Type B pancreatic cell (in vitro differentiated cells): ENCODE data around the gene PTPRT. TPM values are rescaled to one million over a fixed set of nuclear protein-coding genes. Genes with fewer than 3 reads are reported as not detected.

Source experiments
- DNase-seq: peaks from one replicate; pipeline ENCODE4 v3.0.0; 2021; ENCODE audit warnings: mixed read lengths; ENCODE audit not compliant: unreplicated experiment; ENCODE audit errors: extremely low spot score
- H3K27ac Mint-ChIP-seq: 2 replicates; pipeline ENCODE4 v1.8.0; 2021; ENCODE audit warnings: mild to moderate bottlenecking, mixed read lengths
- H3K27me3 Mint-ChIP-seq: 2 replicates; pipeline ENCODE4 v1.8.0; 2021; ENCODE audit warnings: mixed read lengths
- H3K36me3 Mint-ChIP-seq: 2 replicates; pipeline ENCODE4 v1.8.0; 2021; ENCODE audit warnings: mixed read lengths
- H3K4me1 Mint-ChIP-seq: one replicate; pipeline ENCODE4 v1.8.0; 2021; ENCODE audit warnings: mixed read lengths; ENCODE audit not compliant: unreplicated experiment
- H3K4me3 Mint-ChIP-seq: 2 replicates; pipeline ENCODE4 v1.8.0; 2021; ENCODE audit warnings: mild to moderate bottlenecking, mixed read lengths
- H3K9me3 Mint-ChIP-seq: 2 replicates; pipeline ENCODE4 v1.8.0; 2021; ENCODE audit warnings: mixed read lengths
- total RNA-seq: library from RNA; stranded (reverse); gene quantifications from 2 replicates; pipeline ENCODE4 v1.2.1, GENCODE V29; 2021; ENCODE audit warnings: low replicate concordance
- TF ChIP-seq, protein P1 (sequence below): fragments of 200-600 bp; sonication (generic); conservative IDR thresholded peaks from 2 replicates; pipeline ENCODE4 v1.5.0; 2021; ENCODE audit warnings: antibody characterized with exemption, mild to moderate bottlenecking

The PTPRT gene
- total RNA-seq, 1 donor from 2014 or later, result 7.0 TPM

GRCh38 chr20:42588847-42589246 is 600.9 kb downstream of the PTPRT start:
- TF ChIP-seq, protein P1, sequence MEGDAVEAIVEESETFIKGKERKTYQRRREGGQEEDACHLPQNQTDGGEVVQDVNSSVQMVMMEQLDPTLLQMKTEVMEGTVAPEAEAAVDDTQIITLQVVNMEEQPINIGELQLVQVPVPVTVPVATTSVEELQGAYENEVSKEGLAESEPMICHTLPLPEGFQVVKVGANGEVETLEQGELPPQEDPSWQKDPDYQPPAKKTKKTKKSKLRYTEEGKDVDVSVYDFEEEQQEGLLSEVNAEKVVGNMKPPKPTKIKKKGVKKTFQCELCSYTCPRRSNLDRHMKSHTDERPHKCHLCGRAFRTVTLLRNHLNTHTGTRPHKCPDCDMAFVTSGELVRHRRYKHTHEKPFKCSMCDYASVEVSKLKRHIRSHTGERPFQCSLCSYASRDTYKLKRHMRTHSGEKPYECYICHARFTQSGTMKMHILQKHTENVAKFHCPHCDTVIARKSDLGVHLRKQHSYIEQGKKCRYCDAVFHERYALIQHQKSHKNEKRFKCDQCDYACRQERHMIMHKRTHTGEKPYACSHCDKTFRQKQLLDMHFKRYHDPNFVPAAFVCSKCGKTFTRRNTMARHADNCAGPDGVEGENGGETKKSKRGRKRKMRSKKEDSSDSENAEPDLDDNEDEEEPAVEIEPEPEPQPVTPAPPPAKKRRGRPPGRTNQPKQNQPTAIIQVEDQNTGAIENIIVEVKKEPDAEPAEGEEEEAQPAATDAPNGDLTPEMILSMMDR, result no peak

GRCh38 chr20:42587427-42587826 is 602.3 kb downstream of the PTPRT start:
- H3K27me3 Mint-ChIP-seq, result no peaks in the 10 kb centered on the region
- no peaks in the 10 kb centered on the region for H3K36me3 Mint-ChIP-seq
- no peaks in the 10 kb centered on the region for H3K9me3 Mint-ChIP-seq
- TF ChIP-seq, protein P1, result no peak
- no peaks in the 10 kb centered on the region for H3K4me1 Mint-ChIP-seq
- H3K27ac Mint-ChIP-seq, result no peak overlapping the region
- no peak for DNase-seq
- no peak overlapping the region for H3K4me3 Mint-ChIP-seq

More at GRCh38 chr20:42588847-42589246, 600.9 kb downstream of the PTPRT start:
- Mint-ChIP-seq H3K9me3 (no peaks in the 10 kb centered on the region), H3K36me3 (no peaks in the 10 kb centered on the region), H3K27me3 (peaks cover 9% of the 10 kb centered on the region), H3K4me1 (no peaks in the 10 kb centered on the region), H3K4me3 (no peak overlapping the region), H3K27ac (no peak overlapping the region)
- DNase-seq, result no peak

DNA sequence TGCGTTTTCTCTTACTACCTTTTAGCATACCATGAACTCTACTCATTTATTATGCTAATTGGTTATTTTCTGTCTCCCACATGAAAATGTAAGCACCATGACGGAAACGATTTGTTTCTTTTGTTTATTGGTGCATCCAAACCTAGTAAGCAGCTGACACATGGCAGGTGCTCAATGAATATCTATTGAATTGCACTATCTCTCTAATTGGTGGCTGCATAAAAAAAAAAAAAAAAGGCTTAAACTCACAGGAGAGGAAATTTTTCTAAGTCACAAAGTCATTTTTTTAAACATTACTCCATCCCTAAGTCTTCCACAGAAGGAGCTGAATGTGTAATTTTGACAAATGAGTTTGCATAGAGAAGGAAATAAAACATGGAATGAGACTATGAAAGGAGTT is 608.4 kb downstream of the PTPRT start:
- no peaks in the 10 kb centered on the region for H3K4me1 Mint-ChIP-seq
- H3K27me3 Mint-ChIP-seq, result no peaks in the 10 kb centered on the region
- H3K9me3 Mint-ChIP-seq, result peaks cover 5% of the 10 kb centered on the region
- DNase-seq, result no peak
- TF ChIP-seq, protein P1, result no peak
- H3K36me3 Mint-ChIP-seq, result no peaks in the 10 kb centered on the region
- no peak overlapping the region for H3K4me3 Mint-ChIP-seq
- H3K27ac Mint-ChIP-seq, result no peak overlapping the region

GRCh38 chr20:42576167-42576566 is 613.5 kb downstream of the PTPRT start:
- no peak overlapping the region for H3K27ac Mint-ChIP-seq
- no peaks in the 10 kb centered on the region for H3K27me3 Mint-ChIP-seq
- no peak overlapping the region for H3K4me3 Mint-ChIP-seq
- H3K36me3 Mint-ChIP-seq, result no peaks in the 10 kb centered on the region
- TF ChIP-seq, protein P1, result no peak
- H3K4me1 Mint-ChIP-seq, result no peaks in the 10 kb centered on the region
- peaks cover 6% of the 10 kb centered on the region for H3K9me3 Mint-ChIP-seq
- DNase-seq, result no peak

DNA sequence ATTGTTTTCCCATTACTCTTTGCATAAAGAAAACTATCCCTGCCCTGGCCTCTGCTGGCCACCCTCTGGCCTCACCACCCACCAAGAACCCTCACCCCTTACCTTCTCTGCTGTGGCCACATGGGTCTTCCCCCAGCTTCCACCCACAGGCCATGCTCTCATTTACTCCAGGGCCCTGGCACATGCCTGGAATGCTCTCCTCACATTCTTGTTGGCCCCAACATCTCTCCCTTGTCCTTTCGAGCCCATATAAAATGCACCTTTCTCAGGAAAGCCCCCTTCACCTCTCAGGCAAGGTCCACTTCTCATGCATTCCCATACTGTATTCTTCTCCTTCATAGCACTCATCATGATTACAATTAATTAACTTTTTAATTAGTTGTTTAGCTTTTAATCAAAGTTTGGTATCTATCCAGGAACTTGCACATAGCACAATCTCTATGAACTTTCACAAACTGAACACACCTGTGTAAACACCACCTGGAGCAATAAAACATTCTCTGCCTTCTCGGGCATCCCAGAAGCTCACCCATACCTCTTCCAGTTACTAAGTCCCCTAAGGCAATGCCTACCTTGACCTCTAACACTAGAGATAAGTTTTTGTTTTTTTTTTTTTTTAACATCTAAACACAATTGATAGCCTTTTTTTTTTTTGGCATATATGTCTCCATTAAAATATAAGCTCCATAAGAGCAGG is 617.2 kb downstream of the PTPRT start:
- Mint-ChIP-seq H3K9me3 (peaks cover 11% of the 10 kb centered on the region), H3K36me3 (no peaks in the 10 kb centered on the region), H3K27me3 (peaks cover under 1% of the 10 kb centered on the region), H3K4me3 (no peak overlapping the region), H3K4me1 (no peaks in the 10 kb centered on the region), H3K27ac (no peak overlapping the region)
- TF ChIP-seq, protein P1, result no peak
- DNase-seq, result no peak

DNA sequence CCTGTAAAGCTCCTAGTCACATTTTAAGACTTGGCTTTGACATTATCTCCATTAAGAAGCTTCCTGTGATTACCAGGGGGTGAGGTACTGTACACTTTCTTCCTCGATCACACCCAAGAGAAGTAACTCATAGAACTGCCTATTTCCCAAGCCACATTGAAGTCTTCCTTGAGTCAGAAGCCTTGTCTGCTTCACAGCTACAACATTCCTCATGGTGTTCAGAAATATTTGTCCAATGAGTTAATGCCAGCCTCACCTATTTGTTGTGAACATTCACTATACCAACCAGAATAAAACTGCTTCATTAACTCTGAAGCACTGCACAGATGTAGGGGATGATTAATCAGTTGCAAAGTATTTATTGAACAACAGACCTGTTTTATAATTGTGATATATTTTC is 622.3 kb downstream of the PTPRT start:
- no peaks in the 10 kb centered on the region for H3K36me3 Mint-ChIP-seq
- peaks cover 5% of the 10 kb centered on the region for H3K27me3 Mint-ChIP-seq
- TF ChIP-seq, protein P1, result no peak

More for the DNA sequence above, 622.3 kb downstream of the PTPRT start:
- H3K27ac Mint-ChIP-seq, result peak overlapping the region; percentile 30
- no peaks in the 10 kb centered on the region for H3K4me1 Mint-ChIP-seq
- DNase-seq, result no peak
- H3K4me3 Mint-ChIP-seq, result no peak overlapping the region
- H3K9me3 Mint-ChIP-seq, result peaks cover 11% of the 10 kb centered on the region
